CD4-positive, alpha-beta T cell treated with Interleukin-15 for 1 hour (primary cell): Measurements from ENCODE around the gene SKIDA1.

Experiments
- DNase-seq: peaks from one replicate; pipeline ENCODE4 v3.0.0-alpha.2; 2020

Gene SKIDA1

DNA sequence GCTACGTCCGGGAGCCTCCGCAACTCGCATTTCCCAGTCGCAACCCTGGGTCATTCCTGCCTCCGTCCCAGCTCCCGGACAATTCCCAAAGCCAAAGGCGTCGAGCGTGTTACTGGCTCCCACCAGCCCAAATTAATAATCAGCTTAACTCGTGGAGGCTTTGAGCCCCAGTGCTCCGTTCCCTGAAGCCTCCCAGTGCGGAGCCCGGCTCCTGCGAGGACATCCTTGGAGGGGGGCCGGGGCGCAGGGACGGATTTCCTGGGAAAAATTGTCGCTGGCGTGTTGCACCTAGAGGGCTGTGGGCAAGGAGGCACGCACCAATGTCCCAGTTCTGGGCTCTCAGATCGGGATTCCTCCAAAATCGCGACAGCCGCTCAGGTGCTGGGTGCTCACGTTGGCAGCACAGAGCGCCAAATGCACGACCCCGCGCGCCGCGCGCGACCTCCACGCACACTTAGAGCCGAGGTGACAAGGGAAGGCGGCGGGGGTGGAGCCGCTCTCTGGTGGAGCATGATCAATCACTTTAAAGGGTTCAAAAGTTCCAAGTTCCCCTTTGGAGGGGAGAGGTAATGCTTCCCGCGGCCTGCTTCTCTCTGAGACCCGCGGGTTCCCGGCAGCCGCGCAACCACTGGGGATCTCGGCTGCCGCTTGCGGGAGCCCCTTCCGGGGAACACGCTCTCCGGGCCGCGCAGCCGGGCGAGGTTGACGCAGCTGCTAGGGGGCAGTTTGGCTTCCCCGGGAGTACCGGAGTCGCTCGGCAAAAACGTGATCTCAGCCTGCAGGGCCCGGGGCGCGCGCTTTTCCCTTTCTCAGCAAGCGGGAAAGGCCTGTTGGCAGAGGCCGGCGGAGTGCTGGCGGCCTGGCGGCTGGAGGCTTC, 25.5 kb downstream of the SKIDA1 start:
- no peak for DNase-seq

DNA sequence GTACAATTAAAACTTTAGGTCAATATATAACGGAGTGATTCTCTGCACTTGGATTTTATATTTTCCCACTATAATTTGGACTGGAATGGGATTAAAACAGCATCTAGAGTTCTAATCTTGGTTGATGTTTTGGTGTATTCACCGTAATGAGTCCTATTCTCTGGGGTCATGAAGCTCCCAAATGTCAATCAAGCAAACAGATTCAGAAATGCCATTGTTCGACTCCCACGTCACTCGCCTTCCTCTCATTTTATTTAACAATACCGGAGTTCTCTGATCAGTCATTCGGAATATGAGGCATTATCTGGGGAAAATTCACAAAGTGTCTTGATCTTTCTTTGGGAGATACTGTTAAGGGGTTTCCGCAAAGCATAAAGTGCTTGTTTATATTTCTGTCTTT, 26.5 kb downstream of the SKIDA1 start:
- no peak for DNase-seq

DNA sequence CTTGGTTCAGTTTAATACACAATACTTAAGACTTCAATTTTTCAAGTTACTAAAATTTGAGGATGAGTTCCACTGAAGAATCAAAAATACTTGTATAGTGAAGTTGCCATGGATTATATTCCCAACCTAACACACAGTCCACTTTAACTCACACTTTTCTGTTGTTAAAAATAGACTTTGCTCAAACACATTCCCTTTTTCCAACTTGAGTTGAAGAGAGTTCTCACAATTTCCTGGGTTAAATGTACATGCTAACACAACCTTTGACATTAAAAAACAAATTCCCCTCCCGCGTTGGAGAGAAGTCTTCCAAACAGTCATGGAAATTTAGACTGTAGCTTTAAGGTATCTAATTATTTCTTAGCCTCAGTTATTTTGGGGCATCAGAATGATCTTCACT, 27.1 kb downstream of the SKIDA1 start:
- no peak for DNase-seq

DNA sequence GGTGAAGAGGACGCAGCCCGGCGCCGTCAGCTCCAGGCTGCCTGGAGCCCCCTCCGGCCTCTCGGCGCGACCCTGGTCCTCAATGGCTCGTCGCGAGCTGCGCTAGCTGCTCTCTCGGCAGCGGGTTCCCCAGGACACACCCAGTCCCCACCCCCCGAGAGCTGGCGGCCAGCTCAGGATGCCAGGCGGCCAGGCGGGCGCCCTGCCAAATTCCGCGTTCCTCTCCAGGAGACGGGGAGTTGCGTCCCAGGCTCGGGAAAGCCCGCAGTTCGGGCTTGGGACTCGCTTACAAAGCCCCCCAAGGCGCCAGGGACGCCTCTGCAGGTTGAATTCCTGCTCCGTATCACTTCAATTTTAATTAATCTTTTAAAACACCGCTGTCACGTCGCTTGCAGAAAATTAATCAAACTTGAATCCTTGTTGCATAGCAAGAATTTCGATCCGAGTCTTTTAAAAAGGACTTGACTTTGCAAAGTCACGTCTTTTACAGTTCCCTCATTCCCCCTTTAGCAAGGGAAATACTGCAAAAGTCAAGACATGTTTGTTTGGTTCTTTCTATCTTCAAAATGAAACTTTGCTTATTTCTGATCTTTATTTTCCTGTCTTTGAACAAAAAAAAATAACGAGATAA, 28.2 kb downstream of the SKIDA1 start:
- DNase-seq = no peak

DNA sequence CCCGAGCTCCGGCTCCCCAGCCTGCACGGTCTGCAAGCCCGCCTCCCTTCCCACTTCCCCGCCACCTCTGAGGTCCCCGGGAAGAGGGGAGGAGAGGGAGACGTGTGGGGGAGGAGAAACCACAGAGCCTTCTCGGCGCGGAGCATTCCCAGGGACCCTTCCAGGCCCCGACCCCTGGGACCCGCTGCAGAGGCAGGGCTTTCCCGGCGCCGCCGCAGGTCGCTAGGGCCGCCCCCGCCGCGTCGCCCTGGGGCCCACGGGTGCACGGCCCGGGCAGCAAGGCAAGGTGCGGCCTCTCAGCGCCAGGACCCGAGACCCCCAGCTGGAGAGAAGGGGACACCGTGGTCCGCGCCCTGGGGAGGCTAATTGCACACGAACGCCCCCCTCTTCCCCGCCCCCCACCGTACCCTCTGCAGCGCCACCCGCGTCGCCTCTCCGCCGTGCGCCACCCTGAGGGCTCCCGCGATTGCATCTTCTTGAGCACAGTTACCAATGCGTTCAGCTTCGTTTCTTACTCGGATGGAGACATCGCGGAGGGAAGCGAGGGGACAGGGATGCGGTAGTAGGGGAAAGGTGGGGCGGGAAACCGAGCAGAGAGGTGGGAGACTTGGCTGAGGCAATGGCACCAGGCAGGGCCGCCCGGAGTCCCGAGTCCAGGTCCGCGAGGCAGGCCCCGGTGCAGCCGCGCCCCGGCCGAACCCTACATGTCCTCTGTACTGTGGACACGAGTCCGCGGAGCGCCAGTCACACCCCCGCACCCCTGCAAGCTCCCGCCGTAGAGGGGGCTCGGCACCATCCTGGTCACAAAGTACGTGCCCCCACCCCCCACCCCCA, 28.9 kb downstream of the SKIDA1 start:
- peak; percentile 48 for DNase-seq

DNA sequence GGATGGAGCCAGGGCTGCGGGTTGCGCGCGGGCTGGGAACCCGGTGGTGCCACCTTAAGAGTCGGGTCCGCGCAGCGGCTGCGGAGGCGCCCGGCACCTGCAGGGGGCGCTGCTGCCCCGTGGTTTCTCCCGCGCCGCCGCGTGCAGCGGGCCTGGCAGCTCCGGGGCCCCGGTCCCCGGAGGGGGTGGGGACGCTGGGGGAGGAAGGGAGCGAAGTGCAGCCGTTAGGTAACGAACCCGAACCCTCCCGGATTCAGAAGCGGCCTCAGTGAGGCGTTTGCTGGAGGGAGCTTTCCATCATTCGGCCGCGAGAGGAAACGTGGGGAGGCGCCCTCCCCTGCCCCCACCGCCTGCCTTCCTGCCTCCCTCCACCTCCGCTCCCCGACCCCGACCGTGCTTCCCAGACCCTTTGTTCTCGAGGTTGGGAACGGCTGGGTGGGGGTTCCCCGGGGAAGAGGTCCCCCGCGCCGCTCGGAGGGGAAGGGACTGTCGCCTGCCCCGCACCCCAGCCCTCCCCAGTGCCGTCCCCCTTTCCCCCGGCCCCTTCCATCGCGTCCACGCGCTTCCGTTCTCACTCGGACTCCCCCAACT, 29.6 kb downstream of the SKIDA1 start:
- DNase-seq = peak; percentile 84

DNA sequence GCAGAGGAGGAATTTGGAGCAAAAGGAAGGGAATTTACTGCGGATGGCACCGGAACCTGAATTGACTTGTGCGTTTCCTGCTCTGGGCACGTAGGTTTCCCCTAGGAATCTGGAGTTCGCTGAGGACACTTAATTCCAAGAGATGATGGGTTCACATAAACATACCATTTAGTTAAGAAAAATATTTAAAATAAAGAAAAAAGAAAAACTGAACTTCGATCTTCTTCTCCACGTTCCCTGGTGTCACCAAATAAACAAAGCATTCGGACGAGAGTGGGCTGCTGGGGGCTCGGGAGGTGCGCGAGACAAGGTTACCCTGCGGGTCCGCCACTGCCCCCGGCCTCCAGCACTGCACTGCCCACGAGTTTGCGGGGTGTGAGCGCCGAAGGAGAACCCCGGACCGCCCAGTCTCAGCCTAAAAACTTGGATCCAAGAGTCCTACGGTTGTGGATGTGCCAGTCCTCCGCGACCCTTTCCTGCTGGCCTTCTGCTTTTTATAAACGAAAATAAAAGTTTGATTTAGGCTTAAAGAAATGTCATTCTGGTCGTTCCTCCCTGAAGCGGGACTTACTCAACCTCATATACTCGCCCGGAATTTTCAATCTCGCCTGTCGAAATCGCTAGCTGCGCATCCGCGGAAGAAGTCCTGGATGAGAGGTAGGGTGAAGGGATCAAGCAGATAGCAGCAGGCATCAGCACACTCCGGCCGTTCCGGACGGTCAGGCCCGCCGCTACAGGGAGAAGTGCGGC, 30.3 kb downstream of the SKIDA1 start:
- no peak for DNase-seq

DNA sequence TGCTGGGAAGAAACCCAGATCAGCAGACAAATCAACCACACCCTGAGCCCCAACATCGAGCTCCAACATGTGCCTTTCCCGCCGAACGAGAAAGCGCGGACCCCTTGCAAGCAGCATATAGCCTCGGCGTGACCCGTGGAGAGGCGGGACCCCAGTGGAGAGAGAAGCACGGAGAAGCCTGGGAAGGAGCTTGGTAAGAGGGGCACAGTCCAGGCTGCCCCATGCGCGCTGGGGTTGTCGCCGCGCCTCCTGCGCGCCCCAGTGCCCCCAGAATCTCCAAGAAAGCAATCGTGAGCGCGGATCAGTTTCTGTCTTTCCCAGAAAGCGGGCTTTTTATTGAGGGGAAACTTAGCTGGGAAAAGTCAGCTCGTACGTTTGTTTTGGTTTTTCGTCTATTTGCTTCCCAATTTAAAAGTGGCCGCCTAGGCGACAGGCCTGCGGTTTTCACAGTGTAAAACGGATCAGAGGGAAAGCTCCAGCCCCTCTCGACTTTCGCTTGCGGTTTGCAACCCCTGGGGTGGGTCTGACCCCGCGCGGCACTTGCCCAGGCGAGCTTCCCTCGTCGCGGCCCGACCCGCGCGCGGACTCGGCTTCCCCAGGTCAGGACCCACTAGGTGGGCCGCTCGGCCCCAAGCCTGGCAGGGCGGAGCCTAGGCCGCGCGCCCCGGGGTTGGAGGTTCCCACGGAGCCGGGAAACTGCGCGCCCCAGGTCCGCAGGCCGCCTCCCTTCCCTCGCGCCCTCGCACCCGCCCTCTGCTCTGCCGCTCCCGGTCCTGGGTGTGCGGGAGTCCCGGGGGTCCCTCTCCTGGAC, 31.1 kb downstream of the SKIDA1 start:
- no peak for DNase-seq

DNA sequence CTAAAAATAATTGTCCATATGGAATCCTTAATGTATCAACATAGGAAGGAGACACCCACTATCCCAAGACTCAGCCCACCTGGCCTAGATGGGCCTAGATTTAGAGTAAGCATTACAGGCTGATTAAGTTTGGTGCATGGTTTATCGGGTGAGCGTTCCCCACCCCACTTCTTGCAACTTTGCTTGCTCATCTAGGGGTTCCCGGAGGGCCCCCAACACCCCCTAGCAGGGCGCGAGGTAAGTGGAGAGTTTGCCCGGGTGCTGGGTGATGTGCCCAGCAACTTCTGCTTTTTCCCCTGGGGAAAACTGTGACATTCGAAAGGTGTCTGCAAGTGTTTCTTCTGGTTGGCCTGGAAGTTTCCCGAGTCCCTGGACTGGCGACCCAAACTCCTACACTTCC, 31.7 kb downstream of the SKIDA1 start:
- no peak for DNase-seq

DNA sequence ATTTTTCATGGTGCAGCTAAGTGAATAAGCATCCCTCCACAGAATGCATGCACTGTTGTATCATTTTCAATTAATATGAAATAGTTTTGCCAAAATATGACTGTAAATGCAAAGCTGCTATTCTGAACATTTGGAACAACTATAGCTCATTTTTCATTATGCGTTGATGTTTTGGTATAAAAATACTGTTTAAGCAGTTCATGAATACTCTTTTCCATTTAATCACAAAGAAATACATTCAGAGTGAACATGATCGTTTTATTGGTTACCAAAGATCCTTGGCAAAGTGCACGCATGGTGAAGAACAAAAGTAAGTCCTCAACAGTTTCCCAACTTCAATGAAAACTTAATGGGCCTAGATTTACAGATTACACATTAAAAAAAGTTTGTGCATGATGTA, 33.1 kb downstream of the SKIDA1 start:
- no peak for DNase-seq

DNA sequence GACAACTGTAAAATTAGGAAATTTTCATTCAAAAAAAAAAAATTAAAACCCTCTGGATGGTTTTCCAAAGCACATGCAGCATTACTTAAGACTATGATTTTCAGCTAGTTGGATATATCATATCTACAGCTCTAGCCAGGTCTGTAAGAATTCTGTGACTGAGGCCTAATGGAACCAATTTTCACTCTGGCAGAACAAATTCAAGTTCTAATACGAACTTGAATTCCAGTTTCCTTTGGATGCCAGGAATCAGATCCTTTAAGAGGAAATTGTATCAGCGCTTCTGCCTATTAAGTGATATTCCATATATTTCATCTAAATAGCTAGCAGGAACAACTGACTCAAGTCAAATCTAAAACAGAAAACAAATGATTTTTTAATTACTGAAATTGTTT, 34.8 kb downstream of the SKIDA1 start:
- DNase-seq = no peak

DNA sequence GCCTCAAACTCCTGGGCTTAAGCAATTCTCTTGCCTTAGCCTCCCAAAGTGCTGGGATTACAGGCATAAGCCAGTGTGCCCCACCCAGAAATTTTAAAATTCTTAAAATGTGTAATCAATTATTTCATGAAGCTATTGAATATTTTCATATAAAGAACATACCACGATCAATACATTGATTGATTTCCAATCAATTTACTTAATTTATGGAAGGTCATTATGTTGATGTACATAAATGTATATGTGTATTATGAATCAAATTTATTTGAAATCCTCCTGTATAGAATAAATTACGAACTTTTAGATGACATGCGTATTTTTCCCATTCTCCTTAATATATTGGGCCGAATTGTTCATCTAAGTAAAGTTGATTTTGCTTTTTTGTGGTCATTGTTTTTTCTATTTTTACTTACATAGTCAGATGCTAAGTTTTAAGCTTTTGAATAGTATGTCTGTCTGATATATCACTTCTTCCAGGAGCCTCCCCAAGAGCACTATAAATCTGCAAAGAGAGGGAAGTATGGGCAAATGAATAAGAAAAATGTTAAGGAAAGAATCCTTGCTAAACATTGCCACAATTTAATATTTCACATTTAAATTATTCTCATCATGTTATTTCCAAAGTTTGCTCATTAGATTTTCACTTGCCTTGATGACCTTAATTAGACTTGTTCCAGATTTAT, 35.3 kb downstream of the SKIDA1 start:
- DNase-seq = no peak

DNA sequence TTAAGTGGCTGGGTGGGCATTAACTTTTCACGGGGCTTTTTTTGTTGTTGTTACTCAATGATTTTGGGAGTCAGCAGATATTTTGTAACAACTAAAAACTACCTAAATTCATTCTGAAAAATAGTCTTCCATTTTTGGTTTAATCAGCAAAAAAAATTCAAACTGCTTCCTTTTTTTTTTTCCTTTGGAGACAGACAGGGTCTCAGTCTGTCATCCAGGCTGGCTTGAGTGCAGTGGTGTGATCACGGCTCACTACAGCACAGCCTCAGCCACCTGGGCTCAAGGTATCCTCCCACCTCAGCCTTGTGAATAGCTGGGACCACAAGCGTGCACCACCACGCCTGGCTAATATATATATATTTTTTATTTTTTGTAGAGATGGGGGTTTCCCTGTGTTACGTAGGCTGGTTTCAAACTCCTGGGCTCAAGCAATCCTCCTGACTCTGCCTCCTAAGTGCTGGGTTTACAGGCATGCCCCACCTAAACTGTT, 36.5 kb downstream of the SKIDA1 start:
- DNase-seq = no peak

DNA sequence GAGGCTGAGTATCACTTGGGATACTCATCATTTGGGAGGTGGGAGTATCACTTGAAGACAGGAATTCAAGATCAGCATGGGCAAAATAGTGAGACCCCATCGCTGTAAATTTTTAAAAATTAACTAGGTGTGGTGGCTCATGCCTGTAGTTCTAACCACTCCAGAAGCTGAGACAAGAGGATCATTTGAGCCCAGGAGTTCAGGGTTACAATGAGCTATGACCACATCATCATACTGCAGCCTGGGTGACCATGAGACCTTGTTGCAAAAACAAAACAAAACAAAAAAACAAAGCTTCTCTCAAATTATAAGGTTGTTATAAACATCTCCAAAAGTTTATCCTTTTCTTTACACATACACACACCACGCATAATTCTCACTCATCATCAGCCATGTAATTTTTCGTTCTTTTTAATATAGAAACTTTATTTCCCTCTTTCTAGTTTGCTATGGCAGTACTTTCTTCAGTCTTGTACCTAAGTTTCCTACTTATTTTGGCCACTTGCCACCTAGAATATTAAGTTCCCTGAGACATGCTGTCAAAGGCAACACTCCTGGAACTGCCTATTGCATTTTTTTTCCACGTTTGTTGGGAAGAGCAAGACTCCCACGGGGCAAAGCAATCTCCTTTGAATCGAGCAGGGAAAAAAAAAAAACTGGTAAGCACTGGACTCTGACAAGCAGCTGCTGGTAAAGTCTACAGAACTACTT, 37.1 kb downstream of the SKIDA1 start:
- no peak for DNase-seq

DNA sequence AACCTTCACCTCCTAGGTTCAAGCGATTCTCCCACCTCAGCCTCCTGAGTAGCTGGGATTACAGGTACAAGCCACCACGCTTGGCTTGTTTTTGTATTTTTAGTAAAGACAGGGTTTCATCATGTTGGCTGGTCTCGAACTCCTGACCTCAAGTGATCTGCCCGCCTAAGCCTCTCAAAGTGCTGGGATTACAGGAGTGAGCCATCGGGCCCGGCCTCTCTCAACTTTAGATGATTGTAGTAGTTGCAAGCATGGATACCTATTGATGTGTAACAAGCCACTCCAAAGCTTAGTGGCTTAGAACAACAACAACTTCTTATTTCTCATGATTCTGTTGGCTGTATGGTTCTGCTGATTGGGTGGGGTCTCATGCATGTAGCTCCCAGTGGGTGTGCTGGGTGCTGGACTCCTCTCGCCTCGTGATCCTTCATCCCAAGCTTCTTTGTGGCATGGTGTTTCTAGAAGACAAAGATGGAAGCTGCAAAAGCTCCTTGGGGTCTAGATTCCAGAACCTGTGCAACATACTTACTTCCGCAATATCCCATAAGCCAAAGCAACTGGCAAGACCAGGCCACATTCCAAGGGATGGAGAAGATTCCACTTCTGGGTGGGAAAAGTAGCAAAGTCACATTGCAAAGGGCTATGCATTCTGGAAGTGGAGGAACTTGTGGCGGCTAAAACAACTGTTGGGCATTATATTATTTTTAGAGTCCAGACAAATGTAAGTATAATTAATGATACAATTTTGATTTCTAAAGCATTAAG, 37.9 kb downstream of the SKIDA1 start:
- no peak for DNase-seq

DNA sequence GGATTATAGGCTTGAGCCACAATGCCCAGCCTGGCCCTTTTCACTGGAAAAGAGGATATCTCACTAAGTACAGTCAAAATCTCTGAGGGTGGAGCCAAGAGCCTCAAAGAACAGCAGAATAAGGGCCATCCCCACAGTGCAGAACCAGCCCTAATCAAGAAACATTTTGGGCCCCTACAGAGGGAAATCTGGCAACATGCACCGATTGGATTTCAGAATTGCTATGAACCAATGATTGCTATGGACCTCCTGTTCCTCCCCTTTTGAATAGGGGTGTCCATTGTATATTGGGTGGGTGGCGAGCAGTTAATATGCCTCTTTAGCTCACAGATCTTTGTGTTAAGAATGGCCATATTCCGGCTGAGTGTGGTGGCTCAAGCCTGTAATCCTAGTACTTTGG, 42.7 kb downstream of the SKIDA1 start:
- no peak for DNase-seq

DNA sequence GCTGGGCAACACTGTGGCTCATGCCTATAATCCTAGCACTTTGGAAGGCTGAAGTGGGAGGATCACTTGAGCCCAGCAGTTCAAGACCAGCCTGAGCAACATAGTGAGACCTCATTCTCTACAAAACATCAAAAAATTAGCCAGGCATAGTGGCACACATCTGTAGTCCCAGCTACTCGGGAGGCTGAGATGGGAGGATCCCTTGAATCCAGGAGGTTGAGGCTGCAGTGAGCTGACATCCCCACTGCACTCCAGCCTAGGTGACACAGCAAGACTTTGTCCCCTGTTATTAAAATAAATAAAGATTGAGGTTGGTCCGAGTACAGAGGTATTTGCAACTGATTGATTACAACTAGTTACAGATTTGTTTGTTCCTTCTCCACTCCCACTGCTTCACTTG, 44.1 kb downstream of the SKIDA1 start:
- DNase-seq = no peak

DNA sequence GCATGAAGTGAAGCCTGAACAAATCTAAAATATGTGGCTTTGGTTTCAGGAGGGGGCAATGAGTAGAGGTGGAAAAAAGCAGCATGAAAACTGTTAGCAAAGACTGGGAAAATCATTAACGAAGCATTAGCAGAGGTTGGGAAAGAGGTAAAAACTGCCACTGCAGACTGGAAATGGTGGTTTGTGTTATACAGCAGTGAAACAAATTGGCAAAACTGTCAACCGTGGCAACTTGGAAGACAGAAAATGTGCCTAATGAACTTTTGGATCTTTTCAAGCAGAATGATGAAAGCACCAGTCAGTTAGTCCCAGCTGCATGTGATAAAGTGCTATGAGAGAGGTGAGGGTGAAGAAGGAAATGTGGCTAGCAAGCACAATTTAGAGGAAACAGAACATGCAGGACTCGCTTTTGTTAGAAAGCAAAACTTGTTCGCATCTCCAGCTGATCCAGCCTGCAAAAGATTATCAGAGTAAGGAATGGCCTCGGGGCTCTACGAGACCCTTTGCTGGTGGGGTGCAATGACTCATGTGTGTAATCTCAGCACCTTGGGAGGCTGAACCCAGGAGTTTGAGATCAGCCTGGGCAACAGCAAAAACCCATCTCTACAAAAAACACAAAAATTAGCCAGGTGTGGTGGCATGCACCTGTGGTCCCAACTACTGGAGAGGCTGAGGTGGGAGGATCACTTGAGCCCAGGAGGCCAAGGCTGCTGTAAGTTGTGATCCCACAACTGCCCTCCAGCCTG, 45.7 kb downstream of the SKIDA1 start:
- DNase-seq = no peak

DNA sequence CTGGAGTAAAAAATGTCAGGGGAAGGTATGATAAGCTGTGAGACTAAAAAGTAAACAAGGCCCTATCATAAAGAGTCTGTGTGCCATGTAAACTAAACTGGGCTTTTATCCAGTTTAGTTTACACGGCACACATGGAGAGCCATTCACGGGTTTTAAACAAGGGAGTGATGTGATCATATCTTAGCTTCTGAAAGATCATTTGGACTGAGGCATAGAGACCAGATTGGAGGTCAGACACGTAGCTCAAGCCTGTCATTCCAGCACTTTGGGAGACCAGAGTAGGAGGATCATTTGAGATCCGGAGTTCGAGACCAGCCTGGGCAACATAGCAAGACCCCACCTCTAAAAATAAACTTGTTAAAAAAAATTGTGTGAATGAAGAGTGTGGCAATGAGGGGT, 50.1 kb downstream of the SKIDA1 start:
- no peak for DNase-seq
